HG02973 (cell line): ENCODE measurements around the gene AGK.

ENCODE experiments used
- ATAC-seq: cut with Tn5 transposase; IDR thresholded peaks from one replicate; pipeline ENCODE4 v1.9.1; 2021; ENCODE audit warnings: moderate library complexity; ENCODE audit not compliant: unreplicated experiment

AGK gene, protein sequence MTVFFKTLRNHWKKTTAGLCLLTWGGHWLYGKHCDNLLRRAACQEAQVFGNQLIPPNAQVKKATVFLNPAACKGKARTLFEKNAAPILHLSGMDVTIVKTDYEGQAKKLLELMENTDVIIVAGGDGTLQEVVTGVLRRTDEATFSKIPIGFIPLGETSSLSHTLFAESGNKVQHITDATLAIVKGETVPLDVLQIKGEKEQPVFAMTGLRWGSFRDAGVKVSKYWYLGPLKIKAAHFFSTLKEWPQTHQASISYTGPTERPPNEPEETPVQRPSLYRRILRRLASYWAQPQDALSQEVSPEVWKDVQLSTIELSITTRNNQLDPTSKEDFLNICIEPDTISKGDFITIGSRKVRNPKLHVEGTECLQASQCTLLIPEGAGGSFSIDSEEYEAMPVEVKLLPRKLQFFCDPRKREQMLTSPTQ

DNA sequence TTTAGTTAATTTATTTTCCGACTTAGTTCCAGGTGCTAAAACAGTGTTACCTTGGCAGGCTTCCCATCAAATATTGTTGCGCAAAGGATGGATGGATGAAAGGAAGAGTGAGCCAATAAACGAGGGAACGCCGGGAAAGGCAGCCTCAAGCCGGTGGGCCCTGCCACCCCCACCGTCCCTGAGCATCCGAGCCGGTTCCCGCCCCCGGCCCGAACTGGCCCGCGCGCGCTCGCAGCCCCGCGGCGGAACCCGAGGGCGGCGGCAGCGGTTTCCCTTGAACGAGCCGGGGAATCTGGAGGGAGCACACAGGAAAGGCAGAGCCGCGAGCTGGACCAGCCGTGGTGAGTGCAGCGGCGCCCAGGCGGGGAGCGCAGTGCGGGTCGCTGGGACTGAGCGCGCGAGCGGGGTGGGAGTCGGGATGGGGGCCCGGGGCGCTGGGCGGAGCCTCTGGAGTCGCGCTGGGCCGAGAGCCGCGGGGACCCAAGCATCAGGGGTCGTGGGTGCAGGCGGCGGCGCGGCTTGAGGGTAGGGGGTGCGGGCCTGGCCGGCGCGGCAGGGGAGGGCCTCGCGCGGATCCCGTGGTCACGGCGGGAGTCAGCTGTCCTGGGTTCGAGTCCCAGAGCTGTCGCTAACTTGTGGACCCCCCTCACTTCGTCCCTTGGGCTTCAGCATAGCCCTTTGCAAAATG is at the start of gene AGK:
AGK (plus strand) TSS at position 317 of the 688 bp plus-strand sequence. CDS start 4,057 bp downstream, outside the sequence.
- ATAC-seq = peak; percentile 86

DNA sequence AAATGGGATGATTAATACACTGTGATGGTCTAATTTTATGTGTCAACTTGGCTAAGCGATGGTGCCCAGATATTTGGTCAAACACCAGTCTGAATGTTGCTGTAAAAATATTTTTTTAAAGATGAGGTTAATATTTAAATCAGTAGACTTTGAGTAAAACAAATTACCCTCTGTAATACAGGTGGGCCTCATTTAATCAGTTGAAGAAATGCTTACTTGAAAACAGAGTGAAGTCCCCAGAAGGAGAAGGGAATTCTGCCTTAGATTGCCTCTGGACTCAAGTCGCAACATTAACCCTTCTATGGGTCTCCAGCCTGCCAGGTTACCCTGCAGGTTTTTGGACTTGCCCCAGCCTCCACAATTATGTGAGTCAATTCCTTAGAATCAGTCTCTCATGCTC is 49.8 kb upstream of the AGK start:
- no peak for ATAC-seq

DNA sequence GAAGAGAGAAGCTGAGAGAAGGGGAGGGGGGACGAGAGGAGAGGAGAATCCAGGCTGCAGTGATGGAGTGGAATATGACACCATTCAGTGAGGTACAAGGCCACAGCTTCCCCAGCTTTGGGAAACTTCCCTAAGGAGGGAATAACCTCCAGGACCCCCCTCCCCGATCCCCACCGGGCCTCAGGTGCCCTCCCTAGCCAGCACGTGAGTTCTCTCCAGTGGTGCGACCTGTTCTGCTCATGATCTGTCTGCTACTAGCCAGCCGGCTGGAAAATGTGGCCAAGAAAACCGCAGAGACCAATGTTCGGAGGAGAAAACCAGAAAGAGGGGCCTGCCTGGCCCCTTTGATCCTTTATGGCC is 39.9 kb upstream of the AGK start:
- ATAC-seq = no peak

DNA sequence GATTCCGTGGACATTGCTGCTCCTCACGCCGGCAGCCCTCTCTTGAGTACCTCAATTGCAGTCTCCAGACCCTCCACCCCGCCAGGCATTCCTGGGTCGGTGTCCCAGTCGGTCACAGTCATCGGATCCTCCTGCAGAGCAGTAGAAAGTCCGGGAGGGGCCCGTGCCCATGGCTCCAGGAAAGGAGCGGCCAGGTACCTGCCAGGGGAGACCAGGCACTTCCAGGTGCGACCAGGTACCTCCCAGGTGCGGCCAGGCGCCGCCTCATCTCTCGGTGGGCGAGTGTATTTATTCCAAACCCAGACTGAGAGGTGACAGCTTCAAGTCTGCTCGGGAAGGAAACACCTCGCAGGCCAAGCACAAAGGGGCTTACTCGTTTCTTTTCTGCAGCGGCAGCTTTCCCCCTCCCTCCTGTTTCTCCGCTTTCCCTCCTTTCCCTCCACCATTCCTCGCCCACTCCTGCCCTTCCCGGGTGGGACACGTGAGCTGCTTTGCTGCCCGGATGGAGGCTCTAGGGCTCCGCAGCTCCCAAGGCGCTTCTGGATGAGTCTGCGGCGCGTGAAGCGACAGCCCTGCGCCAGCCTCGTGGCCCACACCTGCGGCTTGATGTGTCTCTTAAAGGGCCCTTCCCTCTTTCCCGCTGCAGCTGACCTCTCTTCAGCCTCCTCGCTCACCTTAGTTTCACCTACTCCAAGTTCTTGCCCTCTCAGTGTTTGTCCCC is 39.4 kb upstream of the AGK start:
- no peak for ATAC-seq

DNA sequence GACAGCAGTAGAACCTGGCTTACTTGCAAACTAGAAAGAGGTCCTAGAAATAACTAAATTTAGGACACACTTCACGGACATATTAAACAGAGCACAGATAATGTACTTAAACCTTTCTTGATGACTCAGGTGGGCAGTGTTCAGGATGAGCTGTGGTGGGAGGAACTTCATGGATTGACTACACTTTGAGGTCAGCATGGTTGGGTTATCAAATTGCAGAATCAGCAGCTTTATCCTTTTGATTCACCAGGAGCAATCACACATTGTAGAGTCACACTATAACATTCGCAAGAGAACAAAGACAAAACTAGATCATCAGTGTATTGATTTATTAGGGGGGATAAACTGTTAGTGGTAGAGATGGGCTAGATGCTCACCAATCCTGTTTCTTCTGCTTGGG is 38.6 kb upstream of the AGK start:
- no peak for ATAC-seq

DNA sequence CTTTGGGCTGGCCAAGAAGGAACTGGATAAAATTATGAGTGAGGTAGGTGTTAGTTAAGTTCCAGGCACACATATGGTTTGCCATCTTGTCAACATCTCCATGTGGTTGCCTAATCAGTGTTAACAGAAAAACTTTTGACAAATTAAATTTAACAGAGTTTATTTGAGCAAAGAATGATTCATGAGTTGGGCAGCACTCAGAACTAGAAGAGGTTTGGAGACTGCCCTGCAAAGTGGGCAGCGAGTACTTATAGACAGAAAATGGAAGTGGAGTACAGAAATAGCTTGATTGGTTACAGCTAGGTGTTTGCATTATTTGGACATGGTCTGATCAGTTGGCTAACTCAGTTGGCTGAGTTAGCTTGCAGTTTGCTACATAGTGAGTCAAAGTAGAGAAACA is 37.5 kb upstream of the AGK start:
- ATAC-seq = no peak

DNA sequence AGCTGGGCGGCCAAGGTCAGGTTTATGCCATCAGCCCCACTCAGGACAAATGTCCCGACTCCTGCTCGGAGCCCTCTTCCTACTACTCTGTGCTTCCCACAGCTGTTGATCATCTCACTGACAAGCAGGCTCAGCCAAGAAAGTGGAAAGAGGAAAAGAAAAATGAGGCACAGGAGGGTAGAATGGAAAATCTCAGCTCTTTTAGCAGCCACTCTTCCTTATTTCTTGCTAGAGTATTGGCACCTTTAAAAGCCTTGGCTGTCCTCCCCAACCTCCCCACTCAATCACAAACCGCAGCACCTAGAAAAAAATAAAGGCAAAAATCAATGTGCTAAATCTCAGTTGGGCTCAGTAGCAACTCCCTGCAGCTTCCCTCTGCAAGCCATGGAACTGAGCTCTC is 35.3 kb upstream of the AGK start:
- no peak for ATAC-seq

DNA sequence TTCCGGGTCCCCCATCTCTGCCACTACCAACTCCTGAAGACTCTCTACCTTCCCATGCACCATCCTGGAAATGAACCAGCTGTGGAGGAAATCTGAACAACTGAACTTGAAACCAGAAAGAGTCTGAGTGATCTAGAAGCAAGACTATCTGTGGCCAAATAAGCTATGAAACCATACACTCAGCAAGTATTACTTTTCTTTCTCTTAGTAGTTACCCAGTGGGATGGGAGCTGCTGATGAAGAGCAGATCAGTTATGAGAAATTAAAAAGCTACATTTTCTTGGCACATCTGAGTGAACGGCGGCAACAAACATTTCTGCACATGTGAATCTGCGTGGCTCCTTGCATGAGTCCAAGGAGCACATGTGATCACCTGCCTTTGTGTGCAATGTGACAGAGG is 31.6 kb upstream of the AGK start:
- no peak for ATAC-seq

DNA sequence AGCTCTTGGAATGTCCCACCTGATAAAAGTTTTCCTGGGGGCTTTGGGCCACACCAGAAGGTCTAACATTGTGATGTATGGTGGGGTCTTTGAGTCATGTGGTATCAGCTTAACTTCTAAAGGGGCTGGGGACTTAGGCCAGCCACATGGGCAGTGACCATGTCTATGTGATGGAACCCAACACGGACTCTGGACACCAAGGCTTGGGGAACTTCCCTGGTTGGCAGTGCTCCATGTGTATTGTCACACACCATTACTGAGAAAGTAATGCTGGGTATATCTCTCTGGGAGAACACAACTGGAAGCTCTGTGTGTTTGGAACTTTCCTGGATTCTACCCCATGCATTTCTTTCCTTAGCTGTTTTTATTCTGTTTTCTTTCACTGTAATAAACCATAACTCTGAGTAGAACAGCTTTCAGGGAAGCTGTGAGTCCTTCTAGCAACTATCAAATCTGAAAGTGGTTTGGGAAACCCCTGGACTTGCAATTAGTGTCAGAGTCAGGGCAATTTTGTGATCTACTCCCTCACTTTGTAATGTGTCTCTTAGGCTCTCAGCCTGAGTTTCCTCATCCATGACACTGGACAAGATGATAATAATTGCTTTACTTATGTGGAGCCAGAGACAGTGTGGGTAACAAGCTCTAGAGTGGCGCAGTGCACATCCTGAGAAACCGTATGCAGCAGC is 28.4 kb upstream of the AGK start:
- ATAC-seq = no peak

DNA sequence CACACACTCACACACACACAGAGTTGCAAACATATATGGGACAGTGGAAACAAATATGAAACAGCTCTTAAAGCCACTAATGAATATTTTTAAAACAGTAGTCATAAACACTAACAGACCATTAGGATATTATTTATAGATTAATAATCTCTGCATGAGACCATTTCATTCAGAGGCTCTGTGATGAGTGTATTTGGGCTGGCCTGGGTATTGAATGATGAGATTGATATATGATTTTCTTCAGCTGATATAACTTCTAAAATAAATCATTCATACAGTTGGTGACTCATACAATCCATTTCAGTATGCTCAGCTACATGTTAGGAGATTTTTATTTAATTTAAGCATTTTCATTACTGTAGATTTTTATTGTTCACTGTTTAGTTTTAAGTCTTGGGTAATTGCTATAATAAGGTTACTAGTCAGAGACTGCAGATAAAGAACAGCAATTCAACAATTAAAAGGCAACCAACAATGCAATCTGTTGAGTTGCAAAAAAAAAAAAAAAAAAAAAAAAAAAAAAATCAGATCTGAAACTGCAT is 25.2 kb upstream of the AGK start:
- no peak for ATAC-seq

DNA sequence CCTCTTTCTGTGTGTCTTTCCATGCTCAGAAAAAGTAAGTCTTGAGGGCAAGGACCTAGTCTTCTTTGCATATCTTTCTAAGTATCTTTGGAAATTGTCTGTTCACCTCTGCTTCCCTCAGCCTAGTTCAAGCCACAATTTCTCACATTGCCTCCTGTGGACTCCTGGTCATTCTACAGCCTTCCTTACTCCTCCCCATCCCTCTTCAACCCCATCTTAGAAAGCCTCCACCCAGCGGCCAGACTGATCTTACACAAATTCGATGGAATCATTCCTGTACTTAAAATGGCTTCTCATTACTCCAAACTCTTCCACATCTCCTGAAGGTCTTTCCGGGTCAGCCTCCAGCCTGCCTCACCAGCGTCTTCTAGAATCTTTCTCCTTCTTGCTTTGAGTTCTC is 24.1 kb upstream of the AGK start:
- ATAC-seq = no peak

DNA sequence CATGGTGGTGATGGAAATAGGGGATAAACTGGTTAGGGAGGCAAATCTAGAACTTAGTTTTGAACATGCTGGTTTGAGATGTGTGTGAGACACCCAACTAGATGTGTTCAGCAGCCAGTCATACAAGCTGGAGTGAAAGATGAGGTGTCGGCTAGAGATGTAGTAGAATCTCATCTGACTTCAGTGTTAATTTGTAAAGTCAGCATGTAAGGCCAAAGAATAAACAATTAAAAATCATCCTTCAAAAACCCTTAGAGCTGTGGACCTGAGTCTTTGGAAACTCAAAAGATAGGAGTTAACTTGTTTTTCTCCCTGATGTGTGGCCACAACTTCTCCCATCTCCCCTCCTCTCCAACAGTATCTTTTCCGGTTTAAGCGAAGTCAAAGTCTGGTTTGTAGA is 22.8 kb upstream of the AGK start:
- ATAC-seq = no peak

DNA sequence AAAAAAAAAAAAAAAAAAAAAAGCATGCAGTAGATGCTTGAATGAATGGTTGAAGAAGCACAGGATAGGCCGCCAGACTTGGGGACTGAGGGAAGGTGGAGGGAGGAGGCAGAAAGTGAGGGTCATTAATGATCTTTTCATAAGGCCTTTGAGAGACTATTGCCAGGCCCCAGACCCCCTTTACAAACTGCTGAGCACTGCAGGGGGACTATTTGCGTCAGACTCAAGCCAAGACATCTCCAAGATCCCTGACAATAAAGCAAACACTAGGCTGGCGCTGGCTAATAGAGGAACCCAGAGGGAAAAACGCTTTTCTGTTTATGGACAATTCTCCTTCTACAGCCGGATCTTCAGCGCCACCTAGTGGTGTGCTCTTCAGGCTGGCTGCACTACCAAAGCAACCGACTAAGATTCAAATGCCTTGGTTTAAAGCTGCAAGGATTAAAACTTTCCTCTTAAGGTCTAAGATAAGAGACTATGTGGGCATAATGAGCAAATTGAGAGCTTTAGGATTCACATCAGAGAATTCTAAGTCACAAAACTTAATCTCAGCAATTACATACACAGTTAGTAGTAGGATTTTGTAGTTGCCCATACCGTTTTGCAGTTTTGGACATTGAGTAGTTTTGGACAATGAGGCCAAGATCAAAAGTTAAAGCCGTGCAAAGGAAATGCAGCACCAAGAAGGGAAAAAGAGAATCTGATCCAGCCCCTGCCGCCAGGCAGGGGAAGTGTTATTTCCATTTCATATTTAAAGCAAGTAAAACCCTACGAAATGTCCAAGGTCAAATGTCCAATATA is 17.9 kb upstream of the AGK start:
- peak; percentile 77 for ATAC-seq

DNA sequence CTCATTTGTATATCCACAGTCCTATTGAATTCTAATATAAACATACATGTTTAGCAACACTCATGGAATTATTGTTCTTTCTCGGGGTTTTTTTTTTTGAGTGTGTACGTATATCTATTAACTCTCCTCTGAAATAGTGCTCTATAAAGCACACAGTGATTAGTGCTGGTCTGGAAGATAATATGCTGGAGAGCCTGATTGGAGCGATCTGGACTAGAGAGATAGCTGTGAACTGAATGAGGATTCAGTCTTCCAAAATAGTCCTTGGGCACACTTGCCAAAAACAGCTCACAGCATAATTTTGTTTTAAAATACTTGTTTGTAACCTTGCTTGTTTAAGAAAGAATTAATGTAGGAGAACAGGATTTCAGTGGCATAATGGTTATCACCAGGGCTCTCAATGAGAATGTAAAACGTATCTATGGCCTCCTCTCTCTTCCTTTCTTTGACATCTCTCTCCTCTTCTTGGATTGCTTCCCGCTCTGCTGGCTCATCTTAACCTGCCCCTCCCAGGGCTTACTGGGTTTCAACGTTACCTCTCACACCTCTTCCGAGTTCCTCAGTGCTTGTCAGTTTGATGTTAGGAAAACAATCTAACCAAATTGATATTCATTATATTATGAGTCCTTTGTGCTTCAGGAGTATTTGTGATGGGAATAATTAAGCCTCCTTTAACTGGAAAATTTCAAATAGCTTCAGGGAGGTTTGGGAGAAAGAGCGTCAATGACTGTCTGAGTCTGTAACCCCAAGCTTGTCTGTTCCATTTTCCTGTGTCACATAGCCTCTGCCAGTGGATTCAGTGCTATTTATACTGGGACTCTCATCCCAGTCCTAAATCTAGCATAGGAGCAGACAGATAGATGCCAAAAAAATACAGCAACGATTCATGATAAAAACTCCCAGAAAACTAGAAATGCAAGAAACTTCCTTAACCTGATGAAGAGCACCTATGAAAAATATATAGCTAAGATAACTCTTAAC is 16.2 kb upstream of the AGK start:
- no peak for ATAC-seq

DNA sequence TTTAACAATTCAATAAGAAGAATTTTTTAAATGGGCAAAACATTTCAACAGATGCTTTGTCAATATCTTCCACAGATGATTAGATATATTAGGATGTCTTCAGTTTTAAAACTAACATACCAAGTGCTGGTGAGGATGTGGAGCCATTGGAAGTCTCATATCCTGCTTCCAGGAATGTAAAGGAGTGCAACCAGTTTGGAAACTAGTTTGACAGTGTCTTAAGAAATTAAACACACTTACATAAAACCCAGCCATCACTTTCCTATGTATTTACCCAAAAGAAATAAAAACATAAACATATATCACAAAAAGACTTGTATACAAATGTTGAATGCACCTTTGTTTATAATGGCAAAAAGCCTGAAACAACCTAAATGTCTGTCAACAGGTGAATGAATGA is 13.3 kb upstream of the AGK start:
- no peak for ATAC-seq

DNA sequence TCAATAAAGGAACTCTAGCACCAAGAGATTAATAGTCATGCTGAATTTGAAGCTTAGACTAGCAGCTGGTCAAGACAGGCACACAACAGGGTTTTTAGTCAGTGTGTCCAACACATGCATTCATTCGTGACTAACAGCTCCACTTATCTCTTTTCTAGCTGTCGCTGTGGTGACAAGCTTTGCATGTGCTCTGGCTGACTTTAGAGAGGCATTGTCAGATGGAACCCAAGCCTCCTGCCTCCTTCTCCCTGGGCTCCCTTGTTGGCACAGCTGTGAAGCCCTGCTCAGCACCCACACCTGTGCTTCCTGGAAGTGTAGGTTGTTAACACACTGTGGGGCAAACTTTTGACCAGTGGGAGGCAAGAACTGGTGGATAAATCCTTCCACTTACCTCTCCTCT is 9.8 kb upstream of the AGK start:
- ATAC-seq = no peak

DNA sequence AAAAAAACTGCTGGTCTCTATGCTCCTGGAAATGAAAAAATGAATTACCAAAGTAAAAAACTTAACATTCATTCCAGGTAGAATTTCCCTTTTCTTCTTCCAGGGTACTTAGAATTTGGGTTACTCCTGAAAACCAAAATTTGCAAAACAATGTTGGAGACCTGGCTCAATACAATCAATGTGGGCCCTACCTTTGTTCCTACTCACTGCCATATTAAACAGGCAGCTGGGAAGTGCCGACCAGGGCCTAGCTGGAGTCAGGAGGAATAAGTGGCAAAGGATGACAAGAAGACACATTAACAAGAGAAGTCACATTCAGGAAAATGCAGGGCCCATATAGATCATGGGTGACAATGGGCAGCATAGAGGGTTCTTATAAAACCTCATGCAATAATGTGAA is 6.4 kb upstream of the AGK start:
- ATAC-seq = no peak

DNA sequence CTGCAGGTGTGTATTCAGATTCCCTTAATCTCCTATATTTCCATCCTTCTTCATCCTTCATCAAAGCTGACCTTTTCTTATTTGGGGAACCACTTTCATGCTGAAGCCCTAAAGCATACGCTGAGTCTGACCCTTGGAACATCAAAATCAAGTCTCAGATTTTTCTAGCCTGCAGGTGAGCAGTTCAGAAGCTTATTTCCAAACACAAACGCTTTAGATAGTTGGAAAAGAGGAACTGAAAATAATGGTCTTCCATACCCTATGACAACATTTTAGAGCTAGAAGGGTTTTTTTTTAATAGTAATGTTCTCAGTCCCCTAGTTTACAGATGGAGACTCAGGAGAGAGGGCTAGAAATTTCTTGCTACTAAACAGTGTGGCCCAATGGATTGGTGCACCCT is 1.6 kb upstream of the AGK start:
- ATAC-seq = no peak
